K562 (cell line): ENCODE results near the gene STUB1. TPM values are rescaled to one million over a fixed set of nuclear protein-coding genes. Genes with fewer than 3 reads are reported as not detected.

ENCODE experiments used
- ATF2 ChIP-seq: sonication (generic); formaldehyde crosslinking; IDR thresholded peaks from 2 replicates; pipeline ENCODE4 v1.8.1; 2022; ENCODE audit warnings: missing genetic modification reagents
- ATF7 ChIP-seq: fragments of 450-650 bp; IDR thresholded peaks from 2 replicates; pipeline ENCODE4 v1.7.1; 2014; ENCODE audit warnings: mild to moderate bottlenecking, moderate library complexity
- FOXM1 ChIP-seq, 2 experiments: fragments of 450-650 bp in 1 of 2; sonication (generic) in 1 of 2; formaldehyde crosslinking in 1 of 2; IDR thresholded peaks; 2 replicates each; pipeline versions ENCODE4 v1.6.1 to v1.9.0; 2017 to 2022; ENCODE audit warnings: low read depth in 2 of 2, mild to moderate bottlenecking in 2 of 2, missing genetic modification reagents in 1 of 2, moderate library complexity in 1 of 2
- HNRNPL ChIP-seq: fragments of 200-400 bp; formaldehyde crosslinking; IDR thresholded peaks from 2 replicates; pipeline ENCODE4 v1.6.1; 2017; ENCODE audit warnings: low read depth, mild to moderate bottlenecking, low read length
- MYBL2 ChIP-seq, 2 experiments: fragments of 450-650 bp in 1 of 2; sonication (generic) in 1 of 2; formaldehyde crosslinking in 1 of 2; IDR thresholded peaks; 2 replicates each; pipeline versions ENCODE4 v1.6.1 to v1.8.1; 2017 to 2022; ENCODE audit warnings: borderline replicate concordance in 1 of 2, inconsistent platforms in 1 of 2, low read depth in 1 of 2, mild to moderate bottlenecking in 1 of 2, missing genetic modification reagents in 1 of 2, moderate library complexity in 1 of 2
- NFIC ChIP-seq: fragments of 450-650 bp; IDR thresholded peaks from 2 replicates; pipeline ENCODE4 v1.6.1; 2017; ENCODE audit warnings: mild to moderate bottlenecking, inconsistent platforms
- NR1H2 ChIP-seq: sonication (generic); formaldehyde crosslinking; IDR thresholded peaks from 2 replicates; pipeline ENCODE4 v1.4.0; 2020; ENCODE audit warnings: mild to moderate bottlenecking, missing genetic modification reagents
- RFX5 ChIP-seq: IDR thresholded peaks from 2 replicates; pipeline ENCODE4 v1.6.1; 2011; ENCODE audit warnings: low read depth, mild to moderate bottlenecking, improper control_type of control experiment, low read length
- ZNF197 ChIP-seq: fragments of 200-800 bp; sonication (Bioruptor generic); IDR thresholded peaks from 2 replicates; pipeline ENCODE4 v1.6.1; 2016; ENCODE audit warnings: low read depth, missing genetic modification characterization, missing compliant biosample characterization
- polyA plus RNA-seq, 8 experiments: library from polyadenylated mRNA; depleted of rRNA in 4 of 8; stranded (reverse) in 5 of 8; unstranded in 3 of 8; fragments of >200 nt; fragmentation: Nextera tagmentation in 2 of 8; fragmentation: Illumina TruSeq in 1 of 8; extraction: Ambion mirVana in 2 of 8; extraction: Trizol in 1 of 8; gene quantifications; 2 replicates each; pipeline versions ENCODE4 v1.2.1 to v1.2.3, GENCODE V29; 2011 to 2014; ENCODE audit warnings: inconsistent platforms in 1 of 8, missing spikeins in 1 of 8
- total RNA-seq, 7 experiments: library from RNA; depleted of rRNA in 6 of 7; stranded (reverse); fragments of >200 nt in 6 of 7; fragmentation: Illumina TruSeq in 2 of 7; extraction: Trizol in 2 of 7; gene quantifications; 2 replicates each; pipeline versions ENCODE4 v1.2.1 to v1.2.3, GENCODE V29; 2011 to 2021; ENCODE audit warnings: low replicate concordance in 1 of 7
- TF ChIP-seq, protein P1 (sequence below): fragments of 450-650 bp; IDR thresholded peaks from 2 replicates; pipeline ENCODE4 v1.6.1; 2016; ENCODE audit warnings: mild to moderate bottlenecking, moderate library complexity
- TF ChIP-seq, protein P2 (sequence below): fragments of 450-650 bp; IDR thresholded peaks from 2 replicates; pipeline ENCODE4 v1.6.1; 2016; ENCODE audit warnings: mild to moderate bottlenecking

Gene STUB1
- total and polyA plus RNA-seq, 9 of the 15 experiments (the other 6 are each of a cell fraction or from before 2014, with no cell fraction given): 10.6 to 251 (median 152) TPM

GRCh38 chr16:683396-684070, 3.3 kb downstream of the STUB1 start (continued):
- TF ChIP-seq ATF2 (CRISPR knock-in tag) (peak; percentile 49; the same call in 1 of the 2 replicates), ATF7 (no peak), RFX5 (no peak), MYBL2 (IDR thresholded peaks at IDR 0.05; ENCODE audit: low read depth) (no peak), MYBL2 (CRISPR knock-in tag; IDR thresholded peaks at IDR 0.05; ENCODE audit: borderline replicate concordance) (no peak), ZNF197 (CRISPR knock-in tag) (no peak), NR1H2 (0 out of 2 replicates have a peak, but pooled peaks have one; percentile 66), FOXM1 (IDR thresholded peaks at IDR 0.05; ENCODE audit: low read depth) (no peak), FOXM1 (CRISPR knock-in tag; IDR thresholded peaks at IDR 0.05; ENCODE audit: low read depth) (peak; percentile 71; the same call in 1 of the 2 replicates), NFIC (0 out of 2 replicates have a peak, but pooled peaks have one; percentile 6), HNRNPL (0 out of 2 replicates have a peak, but pooled peaks have one; percentile 50)
- TF ChIP-seq, protein P1, sequence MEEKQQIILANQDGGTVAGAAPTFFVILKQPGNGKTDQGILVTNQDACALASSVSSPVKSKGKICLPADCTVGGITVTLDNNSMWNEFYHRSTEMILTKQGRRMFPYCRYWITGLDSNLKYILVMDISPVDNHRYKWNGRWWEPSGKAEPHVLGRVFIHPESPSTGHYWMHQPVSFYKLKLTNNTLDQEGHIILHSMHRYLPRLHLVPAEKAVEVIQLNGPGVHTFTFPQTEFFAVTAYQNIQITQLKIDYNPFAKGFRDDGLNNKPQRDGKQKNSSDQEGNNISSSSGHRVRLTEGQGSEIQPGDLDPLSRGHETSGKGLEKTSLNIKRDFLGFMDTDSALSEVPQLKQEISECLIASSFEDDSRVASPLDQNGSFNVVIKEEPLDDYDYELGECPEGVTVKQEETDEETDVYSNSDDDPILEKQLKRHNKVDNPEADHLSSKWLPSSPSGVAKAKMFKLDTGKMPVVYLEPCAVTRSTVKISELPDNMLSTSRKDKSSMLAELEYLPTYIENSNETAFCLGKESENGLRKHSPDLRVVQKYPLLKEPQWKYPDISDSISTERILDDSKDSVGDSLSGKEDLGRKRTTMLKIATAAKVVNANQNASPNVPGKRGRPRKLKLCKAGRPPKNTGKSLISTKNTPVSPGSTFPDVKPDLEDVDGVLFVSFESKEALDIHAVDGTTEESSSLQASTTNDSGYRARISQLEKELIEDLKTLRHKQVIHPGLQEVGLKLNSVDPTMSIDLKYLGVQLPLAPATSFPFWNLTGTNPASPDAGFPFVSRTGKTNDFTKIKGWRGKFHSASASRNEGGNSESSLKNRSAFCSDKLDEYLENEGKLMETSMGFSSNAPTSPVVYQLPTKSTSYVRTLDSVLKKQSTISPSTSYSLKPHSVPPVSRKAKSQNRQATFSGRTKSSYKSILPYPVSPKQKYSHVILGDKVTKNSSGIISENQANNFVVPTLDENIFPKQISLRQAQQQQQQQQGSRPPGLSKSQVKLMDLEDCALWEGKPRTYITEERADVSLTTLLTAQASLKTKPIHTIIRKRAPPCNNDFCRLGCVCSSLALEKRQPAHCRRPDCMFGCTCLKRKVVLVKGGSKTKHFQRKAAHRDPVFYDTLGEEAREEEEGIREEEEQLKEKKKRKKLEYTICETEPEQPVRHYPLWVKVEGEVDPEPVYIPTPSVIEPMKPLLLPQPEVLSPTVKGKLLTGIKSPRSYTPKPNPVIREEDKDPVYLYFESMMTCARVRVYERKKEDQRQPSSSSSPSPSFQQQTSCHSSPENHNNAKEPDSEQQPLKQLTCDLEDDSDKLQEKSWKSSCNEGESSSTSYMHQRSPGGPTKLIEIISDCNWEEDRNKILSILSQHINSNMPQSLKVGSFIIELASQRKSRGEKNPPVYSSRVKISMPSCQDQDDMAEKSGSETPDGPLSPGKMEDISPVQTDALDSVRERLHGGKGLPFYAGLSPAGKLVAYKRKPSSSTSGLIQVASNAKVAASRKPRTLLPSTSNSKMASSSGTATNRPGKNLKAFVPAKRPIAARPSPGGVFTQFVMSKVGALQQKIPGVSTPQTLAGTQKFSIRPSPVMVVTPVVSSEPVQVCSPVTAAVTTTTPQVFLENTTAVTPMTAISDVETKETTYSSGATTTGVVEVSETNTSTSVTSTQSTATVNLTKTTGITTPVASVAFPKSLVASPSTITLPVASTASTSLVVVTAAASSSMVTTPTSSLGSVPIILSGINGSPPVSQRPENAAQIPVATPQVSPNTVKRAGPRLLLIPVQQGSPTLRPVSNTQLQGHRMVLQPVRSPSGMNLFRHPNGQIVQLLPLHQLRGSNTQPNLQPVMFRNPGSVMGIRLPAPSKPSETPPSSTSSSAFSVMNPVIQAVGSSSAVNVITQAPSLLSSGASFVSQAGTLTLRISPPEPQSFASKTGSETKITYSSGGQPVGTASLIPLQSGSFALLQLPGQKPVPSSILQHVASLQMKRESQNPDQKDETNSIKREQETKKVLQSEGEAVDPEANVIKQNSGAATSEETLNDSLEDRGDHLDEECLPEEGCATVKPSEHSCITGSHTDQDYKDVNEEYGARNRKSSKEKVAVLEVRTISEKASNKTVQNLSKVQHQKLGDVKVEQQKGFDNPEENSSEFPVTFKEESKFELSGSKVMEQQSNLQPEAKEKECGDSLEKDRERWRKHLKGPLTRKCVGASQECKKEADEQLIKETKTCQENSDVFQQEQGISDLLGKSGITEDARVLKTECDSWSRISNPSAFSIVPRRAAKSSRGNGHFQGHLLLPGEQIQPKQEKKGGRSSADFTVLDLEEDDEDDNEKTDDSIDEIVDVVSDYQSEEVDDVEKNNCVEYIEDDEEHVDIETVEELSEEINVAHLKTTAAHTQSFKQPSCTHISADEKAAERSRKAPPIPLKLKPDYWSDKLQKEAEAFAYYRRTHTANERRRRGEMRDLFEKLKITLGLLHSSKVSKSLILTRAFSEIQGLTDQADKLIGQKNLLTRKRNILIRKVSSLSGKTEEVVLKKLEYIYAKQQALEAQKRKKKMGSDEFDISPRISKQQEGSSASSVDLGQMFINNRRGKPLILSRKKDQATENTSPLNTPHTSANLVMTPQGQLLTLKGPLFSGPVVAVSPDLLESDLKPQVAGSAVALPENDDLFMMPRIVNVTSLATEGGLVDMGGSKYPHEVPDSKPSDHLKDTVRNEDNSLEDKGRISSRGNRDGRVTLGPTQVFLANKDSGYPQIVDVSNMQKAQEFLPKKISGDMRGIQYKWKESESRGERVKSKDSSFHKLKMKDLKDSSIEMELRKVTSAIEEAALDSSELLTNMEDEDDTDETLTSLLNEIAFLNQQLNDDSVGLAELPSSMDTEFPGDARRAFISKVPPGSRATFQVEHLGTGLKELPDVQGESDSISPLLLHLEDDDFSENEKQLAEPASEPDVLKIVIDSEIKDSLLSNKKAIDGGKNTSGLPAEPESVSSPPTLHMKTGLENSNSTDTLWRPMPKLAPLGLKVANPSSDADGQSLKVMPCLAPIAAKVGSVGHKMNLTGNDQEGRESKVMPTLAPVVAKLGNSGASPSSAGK: peak; percentile 78; the same call in 1 of the 2 replicates
- TF ChIP-seq, protein P2, sequence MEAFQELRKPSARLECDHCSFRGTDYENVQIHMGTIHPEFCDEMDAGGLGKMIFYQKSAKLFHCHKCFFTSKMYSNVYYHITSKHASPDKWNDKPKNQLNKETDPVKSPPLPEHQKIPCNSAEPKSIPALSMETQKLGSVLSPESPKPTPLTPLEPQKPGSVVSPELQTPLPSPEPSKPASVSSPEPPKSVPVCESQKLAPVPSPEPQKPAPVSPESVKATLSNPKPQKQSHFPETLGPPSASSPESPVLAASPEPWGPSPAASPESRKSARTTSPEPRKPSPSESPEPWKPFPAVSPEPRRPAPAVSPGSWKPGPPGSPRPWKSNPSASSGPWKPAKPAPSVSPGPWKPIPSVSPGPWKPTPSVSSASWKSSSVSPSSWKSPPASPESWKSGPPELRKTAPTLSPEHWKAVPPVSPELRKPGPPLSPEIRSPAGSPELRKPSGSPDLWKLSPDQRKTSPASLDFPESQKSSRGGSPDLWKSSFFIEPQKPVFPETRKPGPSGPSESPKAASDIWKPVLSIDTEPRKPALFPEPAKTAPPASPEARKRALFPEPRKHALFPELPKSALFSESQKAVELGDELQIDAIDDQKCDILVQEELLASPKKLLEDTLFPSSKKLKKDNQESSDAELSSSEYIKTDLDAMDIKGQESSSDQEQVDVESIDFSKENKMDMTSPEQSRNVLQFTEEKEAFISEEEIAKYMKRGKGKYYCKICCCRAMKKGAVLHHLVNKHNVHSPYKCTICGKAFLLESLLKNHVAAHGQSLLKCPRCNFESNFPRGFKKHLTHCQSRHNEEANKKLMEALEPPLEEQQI: no peak
